GM12891 (cell line): ENCODE results near the gene FIGNL2.
"Not testable (repeated sequence)": the region's sequence is repeated elsewhere in the genome, so short reads cannot be mapped to it uniquely, and the experiment has no call there.

Experiments
- DNase-seq: peaks from one replicate; pipeline ENCODE4 v3.0.0; 2011; ENCODE audit warnings: low spot score; ENCODE audit not compliant: insufficient read length
- FAIRE-seq: peaks from 2 replicates; lab custom pipeline; 2011; peaks lifted over from hg19 to GRCh38; lab: Jason Lieb, UNC
- PAX5 ChIP-seq: IDR thresholded peaks from 2 replicates; pipeline ENCODE4 v1.6.1; 2011; ENCODE audit warnings: low read length, moderate library complexity, mild to moderate bottlenecking; ENCODE audit not compliant: insufficient read depth, severe bottlenecking
- POLR2A ChIP-seq: IDR thresholded peaks from 2 replicates; pipeline ENCODE4 v1.6.1; 2011; ENCODE audit warnings: low read depth, low read length, control low read depth
- POLR2AphosphoS5 ChIP-seq: IDR thresholded peaks from 2 replicates; pipeline ENCODE4 v1.6.1; 2011; ENCODE audit warnings: low read depth, low read length, control low read depth
- POU2F2 ChIP-seq: IDR thresholded peaks from 2 replicates; pipeline ENCODE4 v1.6.1; 2011; ENCODE audit warnings: low read depth, mild to moderate bottlenecking, control low read depth, low read length, moderate library complexity
- SPI1 ChIP-seq: IDR thresholded peaks from 2 replicates; pipeline ENCODE4 v1.6.1; 2011; ENCODE audit warnings: low read depth, low read length, control low read depth
- TAF1 ChIP-seq: IDR thresholded peaks from 2 replicates; pipeline ENCODE4 v1.6.1; 2011; ENCODE audit warnings: low read depth, low read length, control low read depth

FIGNL2 gene

GRCh38 chr12:51836827-51837173 is 11.7 kb downstream of the FIGNL2 start:
- FAIRE-seq (no peak), DNase-seq (no peak)
- TF ChIP-seq SPI1 = no peak
- TF ChIP-seq POLR2AphosphoS5 = no peak

- FAIRE-seq (no peak), DNase-seq (no peak)
Observed at GRCh38 chr12:51836041-51836826, 12.3 kb downstream of the FIGNL2 start.

GRCh38 chr12:51834411-51834810 is 14.1 kb downstream of the FIGNL2 start:
- FAIRE-seq = no peak
- no peak for DNase-seq
- TF ChIP-seq PAX5 (no peak), TAF1 (no peak), POU2F2 (no peak), POLR2AphosphoS5 (no peak), SPI1 (no peak), POLR2A (no peak)

More at GRCh38 chr12:51836041-51836826, 12.3 kb downstream of the FIGNL2 start:
- TF ChIP-seq POU2F2 = no peak
- TF ChIP-seq POLR2AphosphoS5 = no peak
- TF ChIP-seq POLR2A = no peak
- TF ChIP-seq SPI1 = no peak
- TF ChIP-seq PAX5 = no peak
- no peak for TF ChIP-seq TAF1

- DNase-seq (no peak), FAIRE-seq (no peak)
- TF ChIP-seq SPI1 (no peak), POU2F2 (no peak), POLR2A (no peak), TAF1 (no peak), POLR2AphosphoS5 (no peak), PAX5 (no peak)
Observed at GRCh38 chr12:51833448-51834227, 14.9 kb downstream of the FIGNL2 start.

- no peak for FAIRE-seq
- no peak for TF ChIP-seq SPI1
- no peak for TF ChIP-seq POLR2A
- no peak for TF ChIP-seq POU2F2
- no peak for TF ChIP-seq TAF1
- TF ChIP-seq POLR2AphosphoS5 = no peak
- TF ChIP-seq PAX5 = no peak
- DNase-seq = no peak
Observed at GRCh38 chr12:51832354-51833107, 16.0 kb downstream of the FIGNL2 start.

- FAIRE-seq, DNase-seq: not testable (repeated sequence)
Observed at GRCh38 chr12:51831817-51832216, 16.7 kb downstream of the FIGNL2 start.

GRCh38 chr12:51829641-51830040 is 18.9 kb downstream of the FIGNL2 start:
- TF ChIP-seq TAF1 = no peak
- TF ChIP-seq PAX5 = no peak
- TF ChIP-seq POLR2A = no peak
- TF ChIP-seq SPI1 = no peak
- DNase-seq (no peak), FAIRE-seq (no peak)

GRCh38 chr12:51829011-51829481 is 19.5 kb downstream of the FIGNL2 start:
- FAIRE-seq (no peak), DNase-seq (no peak)
- TF ChIP-seq PAX5 (no peak), TAF1 (no peak), POLR2A (no peak), POLR2AphosphoS5 (no peak), SPI1 (no peak), POU2F2 (no peak)

- no peak for TF ChIP-seq PAX5
- TF ChIP-seq TAF1 = no peak
- no peak for TF ChIP-seq SPI1
- no peak for TF ChIP-seq POLR2AphosphoS5
- no peak for TF ChIP-seq POLR2A
- no peak for TF ChIP-seq POU2F2
- DNase-seq (no peak), FAIRE-seq (no peak)
Observed at GRCh38 chr12:51827925-51828818, 20.3 kb downstream of the FIGNL2 start.
